C4-2B (cell line): ENCODE measurements around the gene SCYL3.

Experiments
- ZFX ChIP-seq: fragments of 450-650 bp; IDR thresholded peaks from 2 replicates; pipeline ENCODE4 v1.6.1; 2017
- TF ChIP-seq, protein P1 (sequence below): fragments of 450-650 bp; conservative IDR thresholded peaks from 2 replicates; pipeline ENCODE4 v1.5.1; 2017; ENCODE audit warnings: mild to moderate bottlenecking

GRCh38 chr1:169892176-169892926, 1.3 kb downstream of the SCYL3 start:
- TF ChIP-seq, protein P1, sequence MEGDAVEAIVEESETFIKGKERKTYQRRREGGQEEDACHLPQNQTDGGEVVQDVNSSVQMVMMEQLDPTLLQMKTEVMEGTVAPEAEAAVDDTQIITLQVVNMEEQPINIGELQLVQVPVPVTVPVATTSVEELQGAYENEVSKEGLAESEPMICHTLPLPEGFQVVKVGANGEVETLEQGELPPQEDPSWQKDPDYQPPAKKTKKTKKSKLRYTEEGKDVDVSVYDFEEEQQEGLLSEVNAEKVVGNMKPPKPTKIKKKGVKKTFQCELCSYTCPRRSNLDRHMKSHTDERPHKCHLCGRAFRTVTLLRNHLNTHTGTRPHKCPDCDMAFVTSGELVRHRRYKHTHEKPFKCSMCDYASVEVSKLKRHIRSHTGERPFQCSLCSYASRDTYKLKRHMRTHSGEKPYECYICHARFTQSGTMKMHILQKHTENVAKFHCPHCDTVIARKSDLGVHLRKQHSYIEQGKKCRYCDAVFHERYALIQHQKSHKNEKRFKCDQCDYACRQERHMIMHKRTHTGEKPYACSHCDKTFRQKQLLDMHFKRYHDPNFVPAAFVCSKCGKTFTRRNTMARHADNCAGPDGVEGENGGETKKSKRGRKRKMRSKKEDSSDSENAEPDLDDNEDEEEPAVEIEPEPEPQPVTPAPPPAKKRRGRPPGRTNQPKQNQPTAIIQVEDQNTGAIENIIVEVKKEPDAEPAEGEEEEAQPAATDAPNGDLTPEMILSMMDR, result no peak
- TF ChIP-seq ZFX, result no peak
